Lower leg skin (tissue), 3 donors: ENCODE data around the gene METTL13.

Experiments used
- CTCF ChIP-seq, 3 donors: fragments of 450-650 bp; IDR thresholded peaks; one replicate each; pipeline ENCODE4 v1.5.1; 2016; ENCODE audit warnings: antibody characterized with exemption in 3 of 3, mild to moderate bottlenecking in 3 of 3, moderate library complexity in 2 of 3
- POLR2A ChIP-seq, 2 donors: fragments of 450-650 bp; IDR thresholded peaks; one replicate each; pipeline ENCODE4 v1.6.1; 2016 to 2017; ENCODE audit warnings: antibody characterized with exemption in 2 of 2, mild to moderate bottlenecking in 1 of 2, moderate library complexity in 1 of 2

- no peak for TF ChIP-seq CTCF (IDR thresholded peaks at IDR 0.05)
- no peak for TF ChIP-seq POLR2A (IDR thresholded peaks at IDR 0.05)
Measured at GRCh38 chr1:171738911-171739310, 42.5 kb upstream of the METTL13 start.
